Omental fat pad (tissue), 4 donors: ENCODE results near the gene SHROOM3. TPM values are rescaled to one million over a fixed set of nuclear protein-coding genes. Genes with fewer than 3 reads are reported as not detected.

Experiments used
- ATAC-seq: fragments of 150-250 bp; one replicate; pipeline ENCODE4 v1.9.1; 2016; ENCODE audit warnings: mild to moderate bottlenecking, moderate library complexity; ENCODE audit not compliant: low FRiP score
- DNase-seq: peaks from one replicate; pipeline ENCODE4 v3.0.0-alpha.2; 2019; ENCODE audit warnings: low spot score
- total RNA-seq, 4 donors: library from RNA; depleted of rRNA; stranded (reverse); fragments of >200 nt; gene quantifications; one replicate each; pipeline ENCODE4 v1.1.0, GENCODE V29; 2016
- TF ChIP-seq, protein P1 (sequence below), 3 donors: fragments of 450-650 bp; IDR thresholded peaks; one replicate each; pipeline ENCODE4 v1.5.1; 2016 to 2017; ENCODE audit warnings: antibody characterized with exemption in 3 of 3, mild to moderate bottlenecking in 3 of 3, moderate library complexity in 2 of 3

SHROOM3 gene
- total RNA-seq, 4 donors from 2014 or later: 1.3 to 12.2 (median 3.1) TPM

DNA sequence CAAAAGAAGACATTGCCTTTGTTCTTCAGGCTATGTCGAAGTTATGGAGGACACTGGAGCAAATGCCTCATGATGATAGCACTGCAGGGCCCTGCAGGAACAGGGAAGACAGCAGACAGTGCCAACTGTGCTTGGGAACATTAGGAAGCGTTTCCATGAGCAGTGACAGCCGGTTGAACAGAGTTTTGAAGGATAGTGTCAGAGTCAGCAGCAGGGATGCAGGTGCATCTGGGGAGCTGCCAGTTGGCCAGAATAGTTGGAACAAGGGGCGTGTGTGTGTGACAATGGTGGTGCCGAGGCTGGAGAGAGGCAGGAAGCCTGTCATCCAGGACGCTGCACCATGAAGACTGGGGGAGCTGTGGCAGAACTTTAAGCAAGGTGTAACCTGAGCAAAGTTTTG, 88.6 kb downstream of the SHROOM3 start:
- TF ChIP-seq, protein P1, sequence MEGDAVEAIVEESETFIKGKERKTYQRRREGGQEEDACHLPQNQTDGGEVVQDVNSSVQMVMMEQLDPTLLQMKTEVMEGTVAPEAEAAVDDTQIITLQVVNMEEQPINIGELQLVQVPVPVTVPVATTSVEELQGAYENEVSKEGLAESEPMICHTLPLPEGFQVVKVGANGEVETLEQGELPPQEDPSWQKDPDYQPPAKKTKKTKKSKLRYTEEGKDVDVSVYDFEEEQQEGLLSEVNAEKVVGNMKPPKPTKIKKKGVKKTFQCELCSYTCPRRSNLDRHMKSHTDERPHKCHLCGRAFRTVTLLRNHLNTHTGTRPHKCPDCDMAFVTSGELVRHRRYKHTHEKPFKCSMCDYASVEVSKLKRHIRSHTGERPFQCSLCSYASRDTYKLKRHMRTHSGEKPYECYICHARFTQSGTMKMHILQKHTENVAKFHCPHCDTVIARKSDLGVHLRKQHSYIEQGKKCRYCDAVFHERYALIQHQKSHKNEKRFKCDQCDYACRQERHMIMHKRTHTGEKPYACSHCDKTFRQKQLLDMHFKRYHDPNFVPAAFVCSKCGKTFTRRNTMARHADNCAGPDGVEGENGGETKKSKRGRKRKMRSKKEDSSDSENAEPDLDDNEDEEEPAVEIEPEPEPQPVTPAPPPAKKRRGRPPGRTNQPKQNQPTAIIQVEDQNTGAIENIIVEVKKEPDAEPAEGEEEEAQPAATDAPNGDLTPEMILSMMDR (IDR thresholded peaks at IDR 0.05): no peak
- ATAC-seq: no peak
- DNase-seq: no peak

DNA sequence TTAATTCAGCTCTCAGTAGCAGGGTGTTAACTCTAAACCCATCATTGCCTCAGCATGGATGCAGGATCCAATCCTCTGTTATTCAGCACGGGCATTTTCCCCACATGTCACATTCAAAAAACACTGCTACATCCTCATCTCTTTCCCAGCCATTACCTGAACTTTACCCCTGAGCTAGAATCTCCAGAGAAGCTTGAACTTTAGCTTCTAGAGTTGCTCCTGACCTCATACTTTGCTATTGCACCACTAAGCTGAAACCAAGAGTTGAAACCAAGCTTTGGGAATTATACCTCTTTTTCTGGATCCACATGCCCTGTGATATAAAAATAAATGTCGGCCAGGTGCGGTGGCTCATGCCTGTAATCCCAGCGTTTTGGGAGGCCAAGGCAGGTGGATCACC, 90.7 kb downstream of the SHROOM3 start:
- TF ChIP-seq, protein P1 (IDR thresholded peaks at IDR 0.05): no peak
- DNase-seq: no peak
- no peak for ATAC-seq

DNA sequence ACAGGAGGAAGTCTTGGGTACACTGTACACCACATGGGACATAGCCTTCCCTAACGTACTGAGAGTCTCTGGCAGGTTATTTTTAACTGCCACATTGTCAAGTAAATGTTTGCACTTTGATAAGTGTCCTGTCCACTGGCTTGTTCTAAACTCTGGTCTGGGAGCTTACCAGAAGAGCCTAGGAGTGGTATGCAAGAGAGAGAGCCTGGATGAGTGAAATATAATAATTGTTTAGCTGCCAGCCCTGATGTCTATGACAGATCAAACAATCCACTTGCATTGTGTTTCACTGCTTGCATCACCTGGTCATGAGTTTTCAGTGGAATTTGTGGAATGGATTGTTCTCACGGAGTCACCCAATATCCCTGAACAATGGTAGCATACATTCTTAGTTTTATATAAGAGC, 91.6 kb downstream of the SHROOM3 start:
- no peak for DNase-seq
- no peak for ATAC-seq
- TF ChIP-seq, protein P1 (IDR thresholded peaks at IDR 0.05): no peak

DNA sequence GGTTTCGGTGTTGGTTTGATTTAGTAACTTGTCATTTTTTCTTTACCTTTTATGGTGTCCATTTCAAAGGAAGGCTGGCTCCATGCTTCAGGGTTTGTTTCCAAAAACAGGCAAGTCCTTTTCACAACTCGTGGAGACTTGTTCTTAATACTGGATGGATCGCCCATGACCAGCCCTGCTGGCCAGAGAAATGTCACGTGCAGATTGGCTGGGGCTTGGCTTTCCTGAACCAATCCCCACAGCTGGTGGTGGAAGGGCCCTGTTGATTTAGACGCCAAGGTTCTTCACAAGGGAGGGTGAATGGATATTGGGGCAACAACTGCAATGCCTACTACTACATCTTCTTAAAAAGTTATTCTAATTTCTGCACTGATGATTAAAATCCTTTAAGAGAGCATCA, 92.6 kb downstream of the SHROOM3 start:
- TF ChIP-seq, protein P1 (IDR thresholded peaks at IDR 0.05): no peak
- ATAC-seq: no peak
- no peak for DNase-seq

DNA sequence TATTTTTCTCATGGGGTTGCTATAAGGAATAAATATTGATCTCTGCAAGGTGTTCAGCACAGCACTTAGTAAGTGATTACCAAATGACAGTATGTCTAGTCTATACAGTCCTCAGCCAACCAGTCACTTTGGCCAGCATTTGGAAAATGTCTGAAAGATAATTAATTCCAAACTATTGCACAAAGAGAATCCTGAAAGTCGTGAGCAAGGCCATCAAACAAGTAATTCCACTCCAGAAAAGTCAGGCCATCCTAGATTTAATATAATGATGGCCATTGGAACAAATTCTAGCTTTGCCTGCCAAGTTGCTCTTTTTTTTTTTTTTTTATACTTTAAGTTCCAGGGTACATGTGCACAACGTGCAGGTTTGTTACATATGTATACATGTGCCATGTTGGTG, 96.6 kb downstream of the SHROOM3 start:
- DNase-seq: no peak
- TF ChIP-seq, protein P1 (IDR thresholded peaks at IDR 0.05): no peak
- no peak for ATAC-seq

DNA sequence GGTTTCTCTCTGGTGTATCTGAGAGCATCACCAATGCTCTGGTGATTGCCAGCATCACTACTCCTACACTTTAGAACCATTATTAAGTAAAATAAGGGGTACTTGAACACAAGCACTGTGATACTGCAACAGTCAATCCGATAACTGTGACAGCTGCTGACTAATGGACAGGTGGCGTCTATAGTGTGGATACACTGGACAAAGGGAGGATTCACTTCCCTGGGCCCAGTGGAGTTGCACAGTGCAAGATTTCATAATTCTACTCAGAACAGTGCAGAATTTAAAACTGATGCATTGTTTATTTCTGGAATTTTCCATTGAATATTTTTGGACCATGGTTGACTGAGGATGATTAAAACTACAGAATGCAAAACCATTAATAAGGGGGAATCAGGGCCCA, 97.8 kb downstream of the SHROOM3 start:
- DNase-seq (no peak), ATAC-seq (no peak)
- TF ChIP-seq, protein P1 (IDR thresholded peaks at IDR 0.05): no peak

DNA sequence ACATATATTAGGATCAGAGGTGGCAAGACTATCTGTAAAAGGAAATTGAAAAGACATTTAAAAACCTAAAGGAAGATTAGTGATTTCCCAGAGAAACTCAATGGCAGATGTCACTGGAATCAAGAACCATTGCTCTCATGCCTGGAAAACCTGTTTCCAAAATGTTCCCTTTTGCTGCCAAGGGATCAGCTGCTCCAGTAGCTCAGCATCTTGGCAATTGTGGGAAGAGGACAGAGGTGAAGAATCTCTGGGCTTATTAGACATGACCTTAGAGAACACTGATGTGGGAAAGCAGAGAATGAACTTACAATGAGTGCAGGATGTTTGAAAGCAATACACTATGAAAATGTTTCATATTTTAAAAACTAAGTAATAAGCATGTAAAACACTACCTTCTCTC, 98.3 kb downstream of the SHROOM3 start:
- TF ChIP-seq, protein P1 (IDR thresholded peaks at IDR 0.05): no peak
- DNase-seq (no peak), ATAC-seq (no peak)
